Mucosa of descending colon (tissue), 3 donors: Measurements from ENCODE around the gene NMUR1. TPM values are rescaled to one million over a fixed set of nuclear protein-coding genes. Genes with fewer than 3 reads are reported as not detected.

Source experiments
- ATAC-seq: fragments of 200-7000 bp; cut with Tn5 transposase; one replicate; pipeline ENCODE4 v1.9.1; 2020; ENCODE audit warnings: mild to moderate bottlenecking, moderate library complexity
- DNase-seq, 3 donors: peaks; one replicate each; pipeline ENCODE4 v3.0.0-alpha.2; 2020
- H3K36me3 ChIP-seq: fragments of 200-600 bp; one replicate; pipeline ENCODE4 v1.8.0; 2021; ENCODE audit warnings: low read depth, mild to moderate bottlenecking
- H3K4me1 ChIP-seq: fragments of 200-600 bp; one replicate; pipeline ENCODE4 v1.8.0; 2021; ENCODE audit warnings: low read depth, mild to moderate bottlenecking
- H3K4me3 ChIP-seq: fragments of 200-600 bp; one replicate; pipeline ENCODE4 v1.8.0; 2021; ENCODE audit warnings: mild to moderate bottlenecking
- H3K9me3 ChIP-seq: fragments of 200-600 bp; one replicate; pipeline ENCODE4 v1.8.0; 2021; ENCODE audit warnings: mild to moderate bottlenecking
- CTCF ChIP-seq: fragments of 200-600 bp; IDR thresholded peaks from one replicate; pipeline ENCODE4 v1.8.0; 2022; ENCODE audit warnings: antibody characterized with exemption, mild to moderate bottlenecking
- intact Hi-C, 2 donors: fragments of 100-400 bp; cut with DNase I in 1 of 2; cut with micrococcal nuclease in 1 of 2; formaldehyde crosslinking; loops; one replicate each; pipeline versions ENCODE4 v1.11.0 to v1.11.1; 2022; cut with DNase I, micrococcal nuclease
- total RNA-seq, 3 donors: library from RNA; stranded (reverse); fragmentation: NEBNext Ultra II Directional in 2 of 3; extraction: Animal tissue kit (Norgen Biotek cat#: 25700) in 2 of 3; gene quantifications; one replicate each; pipeline versions ENCODE4 v1.2.1 to v1.2.4, GENCODE V29; 2021 to 2023
- donor health status: DM: no; HTN: no; CAD: no; lungs with moderate emphysema.
- donor health status: DM: no; HTN: no; CAD: no.
- donor health status: DM: no; HTN: yes; CAD: no.

Gene NMUR1
- total RNA-seq, 3 donors from 2014 or later = 0.57 to 1.2 (median 0.87) TPM

- intact Hi-C loops = no loop called here
- Histone ChIP-seq H3K36me3 (no peaks in the 10 kb centered on the region), H3K4me3 (no peak overlapping the region), H3K9me3 (peaks cover 4% of the 10 kb centered on the region), H3K4me1 (no peaks in the 10 kb centered on the region)
- ATAC-seq (no peak), DNase-seq (no peak)
- no peak for TF ChIP-seq CTCF
These were observed 9.7 kb upstream of the NMUR1 start for GRCh38 chr2:231539991-231540390.

- no peaks in the 10 kb centered on the region for H3K36me3 ChIP-seq
- no peak for DNase-seq
- TF ChIP-seq CTCF = no peak
- H3K4me3 ChIP-seq = no peak overlapping the region
- no peaks in the 10 kb centered on the region for H3K4me1 ChIP-seq
- intact Hi-C loops = no loop called here
- H3K9me3 ChIP-seq = no peaks in the 10 kb centered on the region
- ATAC-seq = no peak
These were observed 5.7 kb upstream of the NMUR1 start for GRCh38 chr2:231535961-231536360.

- no peak for TF ChIP-seq CTCF
- intact Hi-C loops = no loop called here
- no peaks in the 10 kb centered on the region for H3K9me3 ChIP-seq
- no peak for DNase-seq
- H3K4me3 ChIP-seq = no peak overlapping the region
- no peaks in the 10 kb centered on the region for H3K36me3 ChIP-seq
- no peaks in the 10 kb centered on the region for H3K4me1 ChIP-seq
- no peak for ATAC-seq
These were observed 3.5 kb upstream of the NMUR1 start for GRCh38 chr2:231533777-231534125.

- no peaks in the 10 kb centered on the region for H3K36me3 ChIP-seq
- no peak overlapping the region for H3K4me3 ChIP-seq
- H3K4me1 ChIP-seq = no peaks in the 10 kb centered on the region
- no peak for DNase-seq
- no peak for ATAC-seq
- no peak for TF ChIP-seq CTCF
- intact Hi-C loops = no loop called here
- H3K9me3 ChIP-seq = no peaks in the 10 kb centered on the region
These were observed 3.0 kb upstream of the NMUR1 start for GRCh38 chr2:231533086-231533776.

GRCh38 chr2:231532756-231533035, 2.5 kb upstream of the NMUR1 start:
- DNase-seq = no peak
- intact Hi-C loops = no loop called here
- TF ChIP-seq CTCF = no peak
- no peaks in the 10 kb centered on the region for H3K4me1 ChIP-seq
- H3K9me3 ChIP-seq = no peaks in the 10 kb centered on the region
- no peak for ATAC-seq
- no peaks in the 10 kb centered on the region for H3K36me3 ChIP-seq
- H3K4me3 ChIP-seq = no peak overlapping the region
